Measurements from ENCODE around the gene CLDN14. TPM values are rescaled to one million over a fixed set of nuclear protein-coding genes. Genes with fewer than 3 reads are reported as not detected.

CLDN14 gene
- total RNA-seq, 1 experiment from 2014 or later: not detected

DNA sequence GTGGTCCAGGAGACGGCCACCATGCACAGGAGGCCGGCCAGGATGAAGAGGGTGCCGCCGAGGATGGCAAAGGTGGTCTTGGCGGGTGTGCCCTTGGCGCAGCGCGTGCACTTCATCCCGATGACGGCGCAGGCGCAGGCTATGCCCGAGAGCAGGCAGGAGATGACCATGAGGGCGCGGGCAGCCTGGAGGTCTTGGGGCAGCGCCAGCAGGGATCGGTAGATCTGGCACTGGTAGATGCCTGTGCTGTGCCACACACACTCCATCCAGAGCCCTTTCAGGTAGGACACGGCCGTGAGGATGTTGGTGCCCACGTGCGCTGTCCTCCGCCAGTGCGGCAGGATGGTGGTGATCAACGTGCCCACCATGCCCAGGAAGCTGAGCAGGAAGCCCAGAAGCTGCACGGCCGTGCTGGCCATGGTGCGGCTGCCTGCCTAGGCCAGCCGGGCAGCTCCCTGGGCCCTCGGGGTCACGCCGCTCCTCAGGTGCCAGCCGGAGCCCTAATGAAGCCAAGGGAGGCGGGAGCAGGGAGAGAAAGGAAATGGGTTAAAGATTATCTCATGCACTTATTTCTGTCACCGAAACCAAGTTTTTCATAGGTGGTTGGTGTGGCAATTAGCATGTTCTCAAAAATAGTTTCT, 18.5 kb downstream of the CLDN14 start:
- no peak overlapping the region for H3K27ac Mint-ChIP-seq
- H3K9me3 Mint-ChIP-seq: no peaks in the 10 kb centered on the region
- Histone ChIP-seq H3K27ac (ENCODE audit: insufficient read length, low read depth, low read length) (no peak overlapping the region), H4K5ac (ENCODE audit: insufficient read length, low read depth, low read length) (no peak overlapping the region), H3K27me3 (ENCODE audit: insufficient read depth, low read length) (no peaks in the 10 kb centered on the region), H3K23me2 (ENCODE audit: insufficient read length, low read depth, low read length, poor library complexity, severe bottlenecking) (no peaks in the 10 kb centered on the region), H2BK120ac (ENCODE audit: low read depth, low read length, poor library complexity, severe bottlenecking) (no peak overlapping the region), H3K9me3 (ENCODE audit: control insufficient read depth, low read depth, low read length) (no peaks in the 10 kb centered on the region), H3K18ac (ENCODE audit: insufficient read length, low read depth, low read length) (no peak overlapping the region), H4K91ac (ENCODE audit: insufficient read length, low read depth, low read length) (no peak overlapping the region), H2AK5ac (ENCODE audit: insufficient read length, low read length) (no peak overlapping the region), H2BK15ac (ENCODE audit: low read depth, low read length) (no peak overlapping the region), H3K56ac (ENCODE audit: insufficient read length, low read depth, low read length) (no peak overlapping the region), H3T11ph (ENCODE audit: low read length) (no peak overlapping the region), H3K4me2 (ENCODE audit: insufficient read depth, insufficient read length, low read length) (no peak overlapping the region), H3K14ac (ENCODE audit: insufficient read depth, low read length) (peak overlapping the region; percentile 50; the same call in 1 of the 2 replicates), H3K4ac (ENCODE audit: low read depth, low read length) (no peak overlapping the region), H3K4me1 (ENCODE audit: insufficient read depth, low read length) (0 out of 2 replicates have a peak, but pooled peaks cover 5% of the 10 kb centered on the region), H3K79me2 (ENCODE audit: insufficient read depth, low read length) (no peaks in the 10 kb centered on the region), H2AFZ (ENCODE audit: low read length) (no peak overlapping the region), H3K23ac (ENCODE audit: insufficient read length, low read depth, low read length) (no peak overlapping the region), H2BK20ac (ENCODE audit: low read depth, low read length, poor library complexity, severe bottlenecking) (no peak overlapping the region), H4K8ac (replicated peaks; ENCODE audit: insufficient read length, low read depth, low read length) (no peak overlapping the region), H3K9ac (ENCODE audit: extremely low read depth, insufficient read length, low read length) (no peak overlapping the region), H4K20me1 (ENCODE audit: control insufficient read depth, insufficient read depth, insufficient read length) (no peaks in the 10 kb centered on the region), H3K79me1 (ENCODE audit: insufficient read depth, low read depth, low read length, poor library complexity, severe bottlenecking) (no peaks in the 10 kb centered on the region), H2BK5ac (ENCODE audit: insufficient read length, low read length) (no peak overlapping the region), H2BK12ac (ENCODE audit: insufficient read length, low read depth, low read length) (no peak overlapping the region)
- no CpG with 5 or more reads among the region's 34 CpGs for WGBS (ENCODE audit: extremely low coverage, insufficient read length, low lambda C conversion rate)
- H3K4me3 Mint-ChIP-seq: no peak overlapping the region
- TF ChIP-seq, protein P1, sequence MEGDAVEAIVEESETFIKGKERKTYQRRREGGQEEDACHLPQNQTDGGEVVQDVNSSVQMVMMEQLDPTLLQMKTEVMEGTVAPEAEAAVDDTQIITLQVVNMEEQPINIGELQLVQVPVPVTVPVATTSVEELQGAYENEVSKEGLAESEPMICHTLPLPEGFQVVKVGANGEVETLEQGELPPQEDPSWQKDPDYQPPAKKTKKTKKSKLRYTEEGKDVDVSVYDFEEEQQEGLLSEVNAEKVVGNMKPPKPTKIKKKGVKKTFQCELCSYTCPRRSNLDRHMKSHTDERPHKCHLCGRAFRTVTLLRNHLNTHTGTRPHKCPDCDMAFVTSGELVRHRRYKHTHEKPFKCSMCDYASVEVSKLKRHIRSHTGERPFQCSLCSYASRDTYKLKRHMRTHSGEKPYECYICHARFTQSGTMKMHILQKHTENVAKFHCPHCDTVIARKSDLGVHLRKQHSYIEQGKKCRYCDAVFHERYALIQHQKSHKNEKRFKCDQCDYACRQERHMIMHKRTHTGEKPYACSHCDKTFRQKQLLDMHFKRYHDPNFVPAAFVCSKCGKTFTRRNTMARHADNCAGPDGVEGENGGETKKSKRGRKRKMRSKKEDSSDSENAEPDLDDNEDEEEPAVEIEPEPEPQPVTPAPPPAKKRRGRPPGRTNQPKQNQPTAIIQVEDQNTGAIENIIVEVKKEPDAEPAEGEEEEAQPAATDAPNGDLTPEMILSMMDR (conservative IDR thresholded peaks at IDR 0.05): no peak
- H3K27me3 Mint-ChIP-seq (ENCODE audit: low read depth): no peaks in the 10 kb centered on the region
- peaks cover 20 to 32% of the 10 kb centered on the region in 2 experiments for H3K4me1 Mint-ChIP-seq
- H3K36me3 Mint-ChIP-seq (ENCODE audit: insufficient read depth in 1 of 3, low read depth in 3 of 3): no peaks in the 10 kb centered on the region
- no peak for DNase-seq

Measured in H9 (cell line).